Esophagus muscularis mucosa (tissue), 4 donors: ENCODE measurements around the gene FAM117B. TPM values are rescaled to one million over a fixed set of nuclear protein-coding genes. Genes with fewer than 3 reads are reported as not detected.

Source experiments
- DNase-seq: peaks from one replicate; pipeline ENCODE4 v3.0.0-alpha.2; 2017; ENCODE audit errors: extremely low spot score
- H3K27ac ChIP-seq, 4 donors: fragments of 200-600 bp; sonication (generic); replicated peaks in 1 of 4; 1 replicate in 3 of 4; 2 replicates in 1 of 4; pipeline ENCODE4 v1.5.1; 2016 to 2019; ENCODE audit warnings: mild to moderate bottlenecking in 1 of 4
- H3K27me3 ChIP-seq, 4 donors: fragments of 200-600 bp; sonication (generic); one replicate each; pipeline versions ENCODE4 v1.5.1 to v1.6.0; 2016 to 2019
- H3K36me3 ChIP-seq, 4 donors: fragments of 200-600 bp; sonication (generic); one replicate each; pipeline ENCODE4 v1.5.1; 2016 to 2019
- H3K4me1 ChIP-seq, 4 donors: fragments of 200-600 bp; sonication (generic); one replicate each; pipeline ENCODE4 v1.5.1; 2016 to 2019
- H3K4me3 ChIP-seq, 4 donors: fragments of 200-600 bp; sonication (generic); 1 replicate in 2 of 4; 2 replicates in 2 of 4; pipeline ENCODE4 v1.5.1; 2016 to 2019; ENCODE audit warnings: mild to moderate bottlenecking in 4 of 4, moderate library complexity in 1 of 4
- H3K9me3 ChIP-seq, 4 donors: fragments of 200-600 bp; sonication (generic); 1 replicate in 3 of 4; 2 replicates in 1 of 4; pipeline ENCODE4 v1.5.1; 2016 to 2019
- CTCF ChIP-seq, 3 experiments: fragments of 200-600 bp in 2 of 3; fragments of 450-650 bp in 1 of 3; sonication (generic) in 2 of 3; IDR thresholded peaks; one replicate each; pipeline ENCODE4 v1.5.1; 2017 to 2019; ENCODE audit warnings: antibody characterized with exemption in 3 of 3, mild to moderate bottlenecking in 2 of 3, moderate library complexity in 1 of 3
- EP300 ChIP-seq: sonication (generic); formaldehyde crosslinking; IDR thresholded peaks from one replicate; pipeline ENCODE4 v1.6.1; 2017; ENCODE audit warnings: antibody characterized with exemption
- POLR2A ChIP-seq: fragments of 450-650 bp; IDR thresholded peaks from one replicate; pipeline ENCODE4 v1.6.1; 2017; ENCODE audit warnings: antibody characterized with exemption, moderate library complexity, mild to moderate bottlenecking, low read depth
- POLR2AphosphoS5 ChIP-seq, 2 donors: sonication (generic); formaldehyde crosslinking; IDR thresholded peaks; one replicate each; pipeline ENCODE4 v1.6.1; 2017; ENCODE audit warnings: antibody characterized with exemption in 2 of 2
- WGBS: methylation state at CpG from one replicate; pipeline ENCODE4 v1.1.5; 2018; 5-methylcytosine and 5-hydroxymethylcytosine counted together
- intact Hi-C: fragments of 100-400 bp; cut with DNase I; formaldehyde crosslinking; loops from one replicate; pipeline ENCODE4 v1.15.1; 2023
- total RNA-seq, 4 donors: library from RNA; depleted of rRNA; stranded (reverse); fragments of >200 nt; gene quantifications; one replicate each; pipeline versions ENCODE4 v1.1.0 to v1.2.1, GENCODE V29; 2016

The FAM117B gene
- total RNA-seq, 4 donors from 2014 or later, result 2.8 to 5.0 (median 4.2) TPM

DNA sequence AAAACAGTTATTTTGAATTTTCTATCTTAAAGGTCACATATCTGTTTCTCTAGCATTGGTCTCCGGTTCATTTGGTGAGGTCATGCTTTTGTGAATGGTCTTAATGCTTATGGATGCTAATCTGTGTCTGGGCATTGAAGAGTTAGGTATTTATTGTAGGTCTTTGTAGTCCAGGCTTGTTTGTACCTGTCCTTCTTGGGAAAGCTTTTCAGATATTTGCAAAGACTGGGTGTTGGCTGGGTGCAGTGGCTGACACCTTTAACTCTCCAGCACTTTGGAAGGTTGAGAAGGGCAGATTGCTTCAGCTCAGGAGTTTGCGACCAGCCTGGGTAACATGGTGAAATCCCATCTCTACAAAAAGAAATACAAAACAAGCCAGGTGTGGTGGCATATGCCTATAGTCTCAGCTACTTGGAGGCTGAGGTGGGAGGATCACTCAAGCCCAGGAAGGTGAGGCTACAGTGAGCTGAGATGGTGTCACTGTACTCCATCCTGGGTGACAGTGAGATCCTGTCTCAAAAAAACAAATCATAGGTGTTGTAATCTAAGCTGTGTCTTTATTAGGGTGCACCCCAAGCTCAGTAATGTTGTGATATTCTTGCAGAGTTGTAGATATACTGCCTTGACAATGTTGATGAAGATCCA, 82.3 kb downstream of the FAM117B start:
- H3K4me1 ChIP-seq, result no peaks in the 10 kb centered on the region
- 98% methylated on average over 2 of the region's 2 CpGs for WGBS
- H3K27ac ChIP-seq, result no peak overlapping the region
- no peaks in the 10 kb centered on the region for H3K36me3 ChIP-seq
- peaks cover 0 to 15% (median 7%) of the 10 kb centered on the region in 4 donors for H3K9me3 ChIP-seq
- DNase-seq, result no peak
- H3K4me3 ChIP-seq, result no peak overlapping the region
- no peak for TF ChIP-seq EP300
- intact Hi-C loops, result no loop called here
- no peaks in the 10 kb centered on the region for H3K27me3 ChIP-seq

GRCh38 chr2:202717598-202718310, 83.0 kb downstream of the FAM117B start:
- 100% methylated on average over 2 of the region's 3 CpGs for WGBS
- Histone ChIP-seq H3K27ac (no peak overlapping the region), H3K4me1 (no peaks in the 10 kb centered on the region), H3K27me3 (no peaks in the 10 kb centered on the region), H3K9me3 (peaks cover 0 to 14% (median 5%) of the 10 kb centered on the region in 4 donors), H3K4me3 (no peak overlapping the region), H3K36me3 (no peaks in the 10 kb centered on the region)
- no peak for DNase-seq
- TF ChIP-seq POLR2AphosphoS5 (IDR thresholded peaks at IDR 0.05) (no peak), POLR2A (no peak), EP300 (no peak), CTCF (IDR thresholded peaks at IDR 0.05) (no peak)
- intact Hi-C loops, result no loop called here

- WGBS, result 57% methylated on average over 4 of the region's 4 CpGs
Measured at GRCh38 chr2:202718614-202719013, 83.8 kb downstream of the FAM117B start.

GRCh38 chr2:202720226-202720625, 85.5 kb downstream of the FAM117B start:
- no peak for DNase-seq
- WGBS, result 96% methylated on average over 2 of the region's 2 CpGs
- H3K27ac ChIP-seq, result no peak overlapping the region
- H3K27me3 ChIP-seq, result no peaks in the 10 kb centered on the region
- H3K4me1 ChIP-seq, result no peaks in the 10 kb centered on the region
- intact Hi-C loops, result no loop called here
- H3K4me3 ChIP-seq, result no peak overlapping the region
- peaks cover 0 to 14% (median 2%) of the 10 kb centered on the region in 4 donors for H3K9me3 ChIP-seq
- no peak for TF ChIP-seq CTCF (IDR thresholded peaks at IDR 0.05)
- no peak for TF ChIP-seq POLR2A
- TF ChIP-seq POLR2AphosphoS5 (IDR thresholded peaks at IDR 0.05), result no peak
- TF ChIP-seq EP300, result no peak
- no peaks in the 10 kb centered on the region for H3K36me3 ChIP-seq

More at GRCh38 chr2:202718614-202719013, 83.8 kb downstream of the FAM117B start:
- DNase-seq, result no peak
- Histone ChIP-seq H3K36me3 (no peaks in the 10 kb centered on the region), H3K27me3 (no peaks in the 10 kb centered on the region), H3K9me3 (peaks cover 0 to 14% (median 2%) of the 10 kb centered on the region in 4 donors), H3K27ac (no peak overlapping the region), H3K4me3 (no peak overlapping the region), H3K4me1 (no peaks in the 10 kb centered on the region)
- no peak for TF ChIP-seq POLR2A
- TF ChIP-seq EP300, result no peak
- no peak for TF ChIP-seq POLR2AphosphoS5 (IDR thresholded peaks at IDR 0.05)
- TF ChIP-seq CTCF (IDR thresholded peaks at IDR 0.05), result no peak
- intact Hi-C loops, result no loop called here

GRCh38 chr2:202721621-202722020, 86.9 kb downstream of the FAM117B start:
- H3K27ac ChIP-seq, result no peak overlapping the region
- TF ChIP-seq POLR2AphosphoS5 (IDR thresholded peaks at IDR 0.05) (no peak), CTCF (IDR thresholded peaks at IDR 0.05) (no peak), EP300 (no peak), POLR2A (no peak)

More at GRCh38 chr2:202721621-202722020, 86.9 kb downstream of the FAM117B start:
- no peaks in the 10 kb centered on the region for H3K4me1 ChIP-seq
- peaks cover 0 to 5% (median 0%) of the 10 kb centered on the region in 4 donors for H3K36me3 ChIP-seq
- intact Hi-C loops, result no loop called here
- H3K9me3 ChIP-seq, result peaks cover 0 to under 1% (median under 1%) of the 10 kb centered on the region in 4 donors
- no peak overlapping the region for H3K4me3 ChIP-seq
- WGBS, result 91% methylated on average over 3 of the region's 3 CpGs
- no peaks in the 10 kb centered on the region for H3K27me3 ChIP-seq
- no peak for DNase-seq
